Breast epithelium (tissue), 4 donors: ENCODE results near the gene KIF1B. TPM values are rescaled to one million over a fixed set of nuclear protein-coding genes. Genes with fewer than 3 reads are reported as not detected.

ENCODE experiments used
- DNase-seq, 2 donors: peaks; one replicate each; pipeline ENCODE4 v3.0.0-alpha.2; 2019; ENCODE audit warnings: low spot score in 2 of 2
- H3K27ac ChIP-seq, 2 donors: fragments of 200-600 bp; sonication (generic) in 1 of 2; one replicate each; pipeline ENCODE4 v1.5.1; 2016 to 2019; ENCODE audit warnings: mild to moderate bottlenecking in 1 of 2
- H3K27me3 ChIP-seq, 2 donors: fragments of 200-600 bp; sonication (generic) in 1 of 2; one replicate each; pipeline versions ENCODE4 v1.5.1 to v1.6.0; 2017 to 2019; ENCODE audit warnings: control low read depth in 1 of 2, mild to moderate bottlenecking in 1 of 2
- H3K36me3 ChIP-seq: fragments of 200-600 bp; one replicate; pipeline ENCODE4 v1.5.1; 2019
- H3K4me1 ChIP-seq, 2 donors: fragments of 200-600 bp; sonication (generic); one replicate each; pipeline ENCODE4 v1.5.1; 2016 to 2019; ENCODE audit warnings: control low read depth in 1 of 2
- H3K4me3 ChIP-seq, 3 donors: fragments of 200-600 bp; sonication (generic); 1 replicate in 2 of 3; 2 replicates in 1 of 3; pipeline ENCODE4 v1.5.1; 2016 to 2019; ENCODE audit warnings: mild to moderate bottlenecking in 3 of 3, moderate library complexity in 2 of 3
- H3K9me3 ChIP-seq, 2 donors: fragments of 200-600 bp; sonication (generic) in 1 of 2; one replicate each; pipeline ENCODE4 v1.5.1; 2016 to 2019; ENCODE audit warnings: control low read depth in 1 of 2
- POLR2A ChIP-seq: fragments of 450-650 bp; IDR thresholded peaks from one replicate; pipeline ENCODE4 v1.6.1; 2016; ENCODE audit warnings: antibody characterized with exemption, mild to moderate bottlenecking, moderate library complexity
- POLR2AphosphoS5 ChIP-seq, 3 donors: sonication (generic); formaldehyde crosslinking; IDR thresholded peaks; one replicate each; pipeline ENCODE4 v1.6.1; 2017; ENCODE audit warnings: antibody characterized with exemption in 3 of 3
- intact Hi-C: fragments of 100-400 bp; cut with DNase I; formaldehyde crosslinking; loops from one replicate; pipeline ENCODE4 v1.15.1; 2023; ENCODE audit warnings: low total_unique reads
- total RNA-seq, 3 donors: library from RNA; depleted of rRNA; stranded (reverse); fragments of >200 nt; gene quantifications; one replicate each; pipeline ENCODE4 v1.1.0, GENCODE V29; 2016
- TF ChIP-seq, protein P1 (sequence below), 3 donors: fragments of 450-650 bp; IDR thresholded peaks; one replicate each; pipeline ENCODE4 v1.5.1; 2016 to 2017; ENCODE audit warnings: antibody characterized with exemption in 3 of 3, mild to moderate bottlenecking in 3 of 3, moderate library complexity in 3 of 3

Gene KIF1B
- total RNA-seq, 3 donors from 2014 or later = 42.6 to 45.7 (median 43.5) TPM

DNA sequence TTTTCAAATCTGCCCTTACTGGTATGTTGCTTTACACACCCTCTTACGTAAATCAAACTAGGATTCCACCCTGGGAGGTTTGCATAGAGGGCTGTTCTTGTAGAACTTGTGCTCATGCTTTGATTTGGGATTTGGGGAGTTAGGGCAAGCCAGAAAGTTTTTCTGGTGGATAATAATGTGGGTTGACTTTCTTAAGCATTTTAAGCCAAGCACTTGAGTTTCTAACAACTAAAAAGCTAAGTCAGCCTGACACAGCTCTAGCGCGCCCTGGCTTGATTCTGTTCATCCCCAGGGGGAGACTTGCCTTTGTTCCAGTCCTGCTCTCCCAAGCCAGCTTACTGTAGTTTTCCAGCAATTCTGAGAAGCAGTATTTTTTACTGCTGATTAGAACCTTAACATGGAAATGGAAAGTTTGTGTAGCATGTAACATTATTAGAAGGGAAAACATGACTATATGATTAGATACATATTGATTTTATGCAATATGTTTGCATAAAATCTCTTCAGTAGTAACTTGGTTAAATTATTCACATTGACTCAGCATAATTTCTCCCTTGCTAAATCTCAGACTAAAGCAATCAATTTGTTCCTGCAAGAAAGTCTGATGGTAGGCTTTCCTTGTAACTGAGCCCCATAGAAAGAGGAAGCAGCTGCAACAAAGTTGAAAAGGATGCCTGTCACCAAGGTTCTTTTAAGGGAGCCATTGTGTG, 177.5 kb downstream of the KIF1B start:
- intact Hi-C loops = loop anchor here (10.0 kb wide), 1 partner anchor 1737 kb away; no protein-coding TSS in a partner anchor
- Histone ChIP-seq H3K4me3 (peak overlapping the region in 1 of 3 donors; percentile 32), H3K36me3 (no peaks in the 10 kb centered on the region), H3K4me1 (no peaks in the 10 kb centered on the region), H3K27me3 (no peaks in the 10 kb centered on the region), H3K27ac (peak overlapping the region; percentile 26 to 72), H3K9me3 (no peaks in the 10 kb centered on the region)
- DNase-seq = no peak
- TF ChIP-seq, protein P1, sequence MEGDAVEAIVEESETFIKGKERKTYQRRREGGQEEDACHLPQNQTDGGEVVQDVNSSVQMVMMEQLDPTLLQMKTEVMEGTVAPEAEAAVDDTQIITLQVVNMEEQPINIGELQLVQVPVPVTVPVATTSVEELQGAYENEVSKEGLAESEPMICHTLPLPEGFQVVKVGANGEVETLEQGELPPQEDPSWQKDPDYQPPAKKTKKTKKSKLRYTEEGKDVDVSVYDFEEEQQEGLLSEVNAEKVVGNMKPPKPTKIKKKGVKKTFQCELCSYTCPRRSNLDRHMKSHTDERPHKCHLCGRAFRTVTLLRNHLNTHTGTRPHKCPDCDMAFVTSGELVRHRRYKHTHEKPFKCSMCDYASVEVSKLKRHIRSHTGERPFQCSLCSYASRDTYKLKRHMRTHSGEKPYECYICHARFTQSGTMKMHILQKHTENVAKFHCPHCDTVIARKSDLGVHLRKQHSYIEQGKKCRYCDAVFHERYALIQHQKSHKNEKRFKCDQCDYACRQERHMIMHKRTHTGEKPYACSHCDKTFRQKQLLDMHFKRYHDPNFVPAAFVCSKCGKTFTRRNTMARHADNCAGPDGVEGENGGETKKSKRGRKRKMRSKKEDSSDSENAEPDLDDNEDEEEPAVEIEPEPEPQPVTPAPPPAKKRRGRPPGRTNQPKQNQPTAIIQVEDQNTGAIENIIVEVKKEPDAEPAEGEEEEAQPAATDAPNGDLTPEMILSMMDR (IDR thresholded peaks at IDR 0.05) = no peak
- TF ChIP-seq POLR2A (no peak), POLR2AphosphoS5 (IDR thresholded peaks at IDR 0.05) (no peak)

DNA sequence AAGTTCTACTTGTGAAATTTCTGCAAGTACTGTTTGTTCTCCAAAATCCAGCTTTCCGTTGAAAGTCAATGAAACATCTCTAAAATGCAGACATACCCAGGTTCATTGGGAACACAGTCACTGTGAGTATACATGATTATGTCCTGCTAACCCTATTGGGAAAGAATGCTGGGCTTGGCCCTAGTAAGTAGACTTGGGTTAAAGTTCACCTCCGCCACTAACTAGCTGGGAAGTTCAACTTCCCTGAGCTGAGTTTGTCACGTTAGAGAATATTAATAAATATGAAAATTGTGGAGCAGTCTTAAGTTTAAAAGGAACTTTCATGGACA, 178.0 kb downstream of the KIF1B start:
- Histone ChIP-seq H3K9me3 (no peaks in the 10 kb centered on the region), H3K4me3 (no peak overlapping the region), H3K36me3 (no peaks in the 10 kb centered on the region), H3K4me1 (no peaks in the 10 kb centered on the region), H3K27ac (peak overlapping the region in 1 of 2 donors; percentile 8), H3K27me3 (no peaks in the 10 kb centered on the region)
- intact Hi-C loops = loop anchor here (10.0 kb wide), 1 partner anchor 1736 kb away; no protein-coding TSS in a partner anchor
- TF ChIP-seq, protein P1 (IDR thresholded peaks at IDR 0.05) = no peak
- TF ChIP-seq POLR2AphosphoS5 (IDR thresholded peaks at IDR 0.05) (no peak), POLR2A (no peak)
- no peak for DNase-seq

DNA sequence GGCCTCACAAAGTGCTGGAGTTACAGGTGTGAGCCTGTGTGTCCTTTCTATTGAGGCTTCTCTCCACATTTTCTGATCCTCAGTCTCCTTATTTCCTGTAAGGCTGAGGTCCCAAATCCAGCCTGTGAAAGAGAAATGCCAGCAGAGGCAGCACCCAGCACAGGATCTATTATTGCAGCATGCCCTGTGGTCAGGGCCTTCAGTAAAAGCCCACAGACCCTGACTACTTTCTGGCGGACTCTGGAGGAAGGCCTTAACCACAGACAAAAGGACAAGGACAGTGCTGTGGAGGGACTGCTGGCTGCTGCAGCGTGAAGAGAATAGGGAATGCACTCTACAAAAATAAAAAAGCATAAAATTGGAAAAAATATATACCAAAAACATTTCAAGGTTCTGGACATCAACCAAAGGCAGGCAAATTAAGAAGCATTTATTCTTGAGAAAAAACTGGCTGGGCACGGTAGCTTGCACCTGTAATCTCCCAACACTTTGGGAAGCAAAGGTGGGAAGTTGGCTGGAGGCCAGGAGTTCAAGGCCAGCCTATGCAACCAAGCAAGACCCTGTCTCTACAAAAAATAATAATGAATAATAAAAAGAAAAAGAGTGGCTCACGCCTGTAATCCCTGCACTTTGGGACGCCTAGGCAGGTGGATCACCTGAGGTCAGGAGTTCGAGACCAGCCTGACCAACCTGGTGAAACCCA, 179.1 kb downstream of the KIF1B start:
- TF ChIP-seq, protein P1 (IDR thresholded peaks at IDR 0.05) = no peak
- Histone ChIP-seq H3K4me3 (no peak overlapping the region), H3K27ac (no peak overlapping the region), H3K27me3 (no peaks in the 10 kb centered on the region), H3K4me1 (no peaks in the 10 kb centered on the region), H3K36me3 (no peaks in the 10 kb centered on the region), H3K9me3 (peaks cover 0 to 6% of the 10 kb centered on the region in 2 donors)
- intact Hi-C loops = loop anchor here (10.0 kb wide), 1 partner anchor 1735 kb away; no protein-coding TSS in a partner anchor
- DNase-seq = no peak

DNA sequence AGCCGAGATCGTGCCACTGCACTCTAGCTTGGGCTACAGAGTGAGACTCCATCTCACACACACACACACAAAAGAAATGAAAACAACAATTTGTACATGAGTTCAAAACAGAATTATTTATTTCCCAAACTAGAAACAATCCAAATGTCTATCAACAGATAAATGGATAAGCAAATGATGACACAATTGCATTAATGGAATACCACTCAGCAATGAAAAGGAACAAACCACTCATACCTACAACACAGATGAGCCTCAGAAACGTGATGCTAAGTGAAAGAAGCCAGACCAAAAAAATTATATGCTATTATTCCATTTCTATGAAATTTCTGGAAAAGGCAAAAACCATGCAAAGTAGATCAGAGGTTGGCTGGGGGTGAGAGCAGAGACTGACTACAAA, 186.5 kb downstream of the KIF1B start:
- Histone ChIP-seq H3K9me3 (peaks cover 0 to 6% of the 10 kb centered on the region in 2 donors), H3K4me3 (no peak overlapping the region)
- intact Hi-C loops = no loop called here

More for the DNA sequence above, 186.5 kb downstream of the KIF1B start:
- peaks cover 0 to 6% of the 10 kb centered on the region in 2 donors for H3K4me1 ChIP-seq
- DNase-seq = no peak
- no peaks in the 10 kb centered on the region for H3K27me3 ChIP-seq
- TF ChIP-seq, protein P1 (IDR thresholded peaks at IDR 0.05) = no peak
- TF ChIP-seq POLR2A (no peak), POLR2AphosphoS5 (IDR thresholded peaks at IDR 0.05) (no peak)
- H3K36me3 ChIP-seq = no peaks in the 10 kb centered on the region
- no peak overlapping the region for H3K27ac ChIP-seq
